Kidney (tissue), 14 donors: ENCODE measurements around the gene DENND10. TPM values are rescaled to one million over a fixed set of nuclear protein-coding genes. Genes with fewer than 3 reads are reported as not detected.

Experiments
- DNase-seq, 5 donors: peaks; one replicate each; pipeline ENCODE4 v3.0.0-alpha.2; 2013 to 2020
- FAIRE-seq: peaks from 2 replicates; lab custom pipeline; 2012; peaks lifted over from hg19 to GRCh38; lab: Jason Lieb, UNC
- H3K27ac ChIP-seq, 2 donors: one replicate each; pipeline ENCODE4 v1.7.0; 2013; ENCODE audit warnings: low read depth in 2 of 2, low read length in 2 of 2, inconsistent platforms in 1 of 2
- H3K27me3 ChIP-seq: one replicate; pipeline ENCODE4 v1.7.1; 2013; ENCODE audit warnings: low read length, inconsistent platforms; ENCODE audit not compliant: control insufficient read depth, insufficient read depth
- H3K36me3 ChIP-seq, 3 donors: one replicate each; pipeline versions ENCODE4 v1.7.0 to v1.7.1; 2013; ENCODE audit warnings: low read length in 3 of 3, control low read depth in 1 of 3, inconsistent platforms in 1 of 3; ENCODE audit not compliant: insufficient read depth in 3 of 3, control insufficient read depth in 2 of 3
- H3K4me1 ChIP-seq, 3 donors: one replicate each; pipeline versions ENCODE4 v1.7.0 to v1.7.1; 2013; ENCODE audit warnings: low read length in 3 of 3, inconsistent platforms in 1 of 3, low read depth in 1 of 3; ENCODE audit not compliant: control insufficient read depth in 2 of 3, insufficient read depth in 2 of 3
- H3K4me3 ChIP-seq, 3 donors: one replicate each; pipeline versions ENCODE4 v1.7.0 to v1.8.1; 2013; ENCODE audit warnings: low read length in 3 of 3, control low read depth in 1 of 3, inconsistent platforms in 1 of 3
- H3K9ac ChIP-seq, 3 donors: one replicate each; pipeline versions ENCODE4 v1.7.0 to v1.7.1; 2013; ENCODE audit warnings: low read length in 3 of 3, control low read depth in 1 of 3, inconsistent platforms in 1 of 3
- H3K9me3 ChIP-seq, 3 donors: one replicate each; pipeline versions ENCODE4 v1.7.0 to v1.7.1; 2013; ENCODE audit warnings: low read length in 3 of 3, control low read depth in 1 of 3, inconsistent platforms in 1 of 3; ENCODE audit not compliant: control insufficient read depth in 2 of 3, insufficient read depth in 1 of 3
- intact Hi-C: fragments of 100-400 bp; cut with DNase I; formaldehyde crosslinking; loops from one replicate; pipeline ENCODE4 v1.11.1; 2022
- polyA plus RNA-seq: library from polyadenylated mRNA; stranded (reverse); fragments of 350-450 nt; fragmentation: Illumina TruSeq; extraction: RNeasy Lipid Tissue Mini Kit (QIAGEN cat#74804); gene quantifications from one replicate; pipeline ENCODE4 v1.2.3, GENCODE V29; 2014; ENCODE audit warnings: low read depth, low replicate concordance; ENCODE audit not compliant: insufficient read depth
- total RNA-seq: library from RNA; stranded (reverse); fragmentation: NEBNext Ultra II Directional; extraction: Animal tissue kit (Norgen Biotek cat#: 25700); gene quantifications from one replicate; pipeline ENCODE4 v1.2.1, GENCODE V29; 2021
- TF ChIP-seq, protein P1 (sequence below): IDR thresholded peaks from 3 replicates; pipeline ENCODE4 v1.5.1; 2012; ENCODE audit warnings: mild to moderate bottlenecking, moderate library complexity, borderline replicate concordance; ENCODE audit not compliant: insufficient read depth; ENCODE audit errors: extremely low read depth
- donor health status: control.
- donor health status: control.
- donor health status: control.
- donor health status: control.
- donor health status: control.
- donor health status: DM: yes; HTN: yes; CAD: no.
- donor health status: Normal renal cell carcinoma (clear cell type).

The DENND10 gene
- total and polyA plus RNA-seq, 2 donors from 2014 or later: 31.6 to 31.7 TPM

DNA sequence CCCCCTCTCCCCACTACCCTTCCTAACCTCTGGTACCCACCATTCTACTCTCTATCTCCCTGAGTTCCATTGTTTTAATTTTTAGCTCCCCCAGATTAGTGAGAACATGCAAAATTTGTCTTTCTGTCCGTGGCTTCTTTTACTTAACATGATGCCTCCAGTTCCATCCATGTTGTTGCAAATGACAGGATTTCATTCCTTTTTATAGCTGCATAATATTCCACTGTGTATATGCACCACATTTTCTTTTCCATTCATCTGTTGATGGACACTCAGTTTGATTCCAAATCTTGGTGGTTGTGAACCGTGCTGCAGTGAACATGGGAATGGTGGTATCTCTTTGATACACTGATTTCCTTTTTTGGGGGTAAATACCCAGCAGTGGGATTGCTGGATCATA is 22.0 kb downstream of the DENND10 start:
- peaks cover 9 to 30% (median 11%) of the 10 kb centered on the region in 3 donors for H3K36me3 ChIP-seq
- intact Hi-C loops: no loop called here

DNA sequence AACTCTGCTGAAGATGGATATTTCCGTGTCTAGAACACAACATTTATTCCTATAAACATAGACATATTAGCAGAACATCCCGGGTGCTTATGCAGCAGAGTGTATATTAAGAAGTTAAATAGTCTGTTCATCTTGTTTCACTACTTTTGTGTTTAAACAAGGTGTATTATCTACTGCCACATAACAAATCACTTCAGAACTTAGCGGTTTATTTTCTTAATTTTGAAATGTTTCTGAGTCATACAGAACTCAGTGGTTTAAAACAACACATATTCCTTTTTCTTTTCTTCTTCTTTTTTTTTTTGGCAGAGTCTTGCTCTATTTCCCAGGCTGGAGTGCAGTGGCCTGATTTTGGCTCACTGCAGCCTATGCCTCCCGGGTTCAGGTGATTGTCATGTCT is 25.8 kb downstream of the DENND10 start:
- H3K9me3 ChIP-seq: no peaks in the 10 kb centered on the region
- H3K9ac ChIP-seq: no peak overlapping the region
- no peaks in the 10 kb centered on the region for H3K27me3 ChIP-seq
- H3K4me1 ChIP-seq: no peaks in the 10 kb centered on the region
- TF ChIP-seq, protein P1, sequence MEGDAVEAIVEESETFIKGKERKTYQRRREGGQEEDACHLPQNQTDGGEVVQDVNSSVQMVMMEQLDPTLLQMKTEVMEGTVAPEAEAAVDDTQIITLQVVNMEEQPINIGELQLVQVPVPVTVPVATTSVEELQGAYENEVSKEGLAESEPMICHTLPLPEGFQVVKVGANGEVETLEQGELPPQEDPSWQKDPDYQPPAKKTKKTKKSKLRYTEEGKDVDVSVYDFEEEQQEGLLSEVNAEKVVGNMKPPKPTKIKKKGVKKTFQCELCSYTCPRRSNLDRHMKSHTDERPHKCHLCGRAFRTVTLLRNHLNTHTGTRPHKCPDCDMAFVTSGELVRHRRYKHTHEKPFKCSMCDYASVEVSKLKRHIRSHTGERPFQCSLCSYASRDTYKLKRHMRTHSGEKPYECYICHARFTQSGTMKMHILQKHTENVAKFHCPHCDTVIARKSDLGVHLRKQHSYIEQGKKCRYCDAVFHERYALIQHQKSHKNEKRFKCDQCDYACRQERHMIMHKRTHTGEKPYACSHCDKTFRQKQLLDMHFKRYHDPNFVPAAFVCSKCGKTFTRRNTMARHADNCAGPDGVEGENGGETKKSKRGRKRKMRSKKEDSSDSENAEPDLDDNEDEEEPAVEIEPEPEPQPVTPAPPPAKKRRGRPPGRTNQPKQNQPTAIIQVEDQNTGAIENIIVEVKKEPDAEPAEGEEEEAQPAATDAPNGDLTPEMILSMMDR: no peak
- H3K36me3 ChIP-seq: peaks cover 13 to 29% (median 14%) of the 10 kb centered on the region in 3 donors
- FAIRE-seq (no peak), DNase-seq (no peak)
- no peak overlapping the region for H3K4me3 ChIP-seq
- intact Hi-C loops: no loop called here
- no peak overlapping the region for H3K27ac ChIP-seq

More for the DNA sequence above, 22.0 kb downstream of the DENND10 start:
- Histone ChIP-seq H3K27ac (no peak overlapping the region), H3K27me3 (no peaks in the 10 kb centered on the region), H3K4me3 (no peak overlapping the region), H3K4me1 (no peaks in the 10 kb centered on the region), H3K9ac (no peak overlapping the region), H3K9me3 (no peaks in the 10 kb centered on the region)
- FAIRE-seq: no peak
- DNase-seq: no peak
- TF ChIP-seq, protein P1: no peak

DNA sequence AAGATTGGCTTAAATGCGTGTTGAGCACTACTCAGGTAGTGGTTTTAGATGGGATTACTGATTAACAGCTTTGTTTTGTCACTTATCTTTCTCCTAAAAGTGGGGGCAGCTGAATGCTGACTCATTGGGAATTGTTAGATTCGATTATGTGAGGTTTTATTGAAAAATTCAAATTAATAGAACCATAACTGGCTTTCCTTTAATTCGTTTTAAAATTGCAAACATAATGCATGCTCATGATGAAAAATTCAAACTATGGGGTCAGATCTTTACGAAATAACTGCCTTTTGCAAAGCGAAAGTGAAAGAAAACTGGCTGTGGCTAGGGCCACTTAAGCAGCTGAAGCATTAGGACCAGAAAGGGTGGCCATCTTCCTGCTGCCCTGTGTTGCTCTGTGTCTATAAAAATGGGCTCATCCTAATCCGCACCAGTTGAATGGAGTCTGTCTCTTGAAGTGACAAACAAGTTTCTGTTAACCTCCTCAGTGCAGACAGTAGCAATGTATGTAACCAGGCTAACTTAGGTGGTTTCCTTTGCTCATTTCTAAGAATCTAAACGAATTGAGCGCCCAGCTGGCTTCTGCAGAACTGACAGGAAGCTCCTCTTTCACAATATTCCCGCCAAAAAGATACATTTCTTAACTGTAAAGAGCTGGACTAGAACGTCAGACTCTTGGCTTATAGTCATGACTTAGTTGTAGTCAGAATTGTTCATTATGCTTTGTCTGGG is 27.8 kb downstream of the DENND10 start:
- H3K9me3 ChIP-seq: no peaks in the 10 kb centered on the region
- no peaks in the 10 kb centered on the region for H3K4me1 ChIP-seq
- peak overlapping the region in 2 of 3 donors; percentile 24 to 66 for H3K4me3 ChIP-seq
- no peaks in the 10 kb centered on the region for H3K27me3 ChIP-seq
- FAIRE-seq: no peak
- peak overlapping the region in 1 of 3 donors; percentile 50 for H3K9ac ChIP-seq
- H3K27ac ChIP-seq: peak overlapping the region in 1 of 2 donors; percentile 55
- intact Hi-C loops: no loop called here
- H3K36me3 ChIP-seq: peaks cover 8 to 22% (median 14%) of the 10 kb centered on the region in 3 donors
- no peak for DNase-seq
- TF ChIP-seq, protein P1: no peak
